GM19239 (cell line): ENCODE data around the gene OR52E6.

Source experiments
- DNase-seq: peaks from one replicate; pipeline ENCODE4 v3.0.0; 2011; ENCODE audit warnings: low spot score; ENCODE audit not compliant: insufficient read length
- FAIRE-seq: peaks from 2 replicates; lab custom pipeline; 2011; peaks lifted over from hg19 to GRCh38; lab: Jason Lieb, UNC

OR52E6 gene

GRCh38 chr11:5807580-5807979, 34.1 kb downstream of the OR52E6 start:
- FAIRE-seq (no peak), DNase-seq (no peak)

GRCh38 chr11:5803982-5804381, 37.7 kb downstream of the OR52E6 start:
- DNase-seq: no peak
- no peak for FAIRE-seq

- no peak for DNase-seq
- no peak for FAIRE-seq
These were observed 45.2 kb downstream of the OR52E6 start for GRCh38 chr11:5796541-5796940.

- FAIRE-seq: no peak
- no peak for DNase-seq
These were observed 50.5 kb downstream of the OR52E6 start, which contains the start of gene OR52N1 for GRCh38 chr11:5791165-5791564. OR52N1 (minus strand) TSS chr11:5791265; CDS start chr11:5788816, 2,449 bp downstream.
